ENCODE results near the gene LIX1L.

DNA sequence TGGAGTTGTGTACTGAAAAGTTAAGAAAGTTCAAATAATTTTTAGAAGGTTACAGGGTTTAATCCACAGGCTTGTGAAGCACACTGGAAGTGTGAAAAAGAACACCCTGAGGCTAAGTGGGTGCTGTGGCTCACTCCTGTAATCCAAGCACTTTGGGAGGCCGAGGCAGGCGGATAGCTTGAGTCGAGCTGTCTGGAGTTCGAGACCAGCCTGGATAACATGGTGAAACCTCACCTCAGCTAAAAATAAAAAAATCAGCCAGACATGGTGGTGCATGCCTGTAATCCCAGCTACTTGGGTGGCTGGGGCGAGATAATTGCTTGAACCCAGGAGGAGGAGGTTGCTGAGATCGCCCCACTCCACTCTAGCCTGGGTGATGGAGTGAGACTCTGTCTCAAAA, 28.7 kb upstream of the LIX1L start:
- TF ChIP-seq, protein P1, sequence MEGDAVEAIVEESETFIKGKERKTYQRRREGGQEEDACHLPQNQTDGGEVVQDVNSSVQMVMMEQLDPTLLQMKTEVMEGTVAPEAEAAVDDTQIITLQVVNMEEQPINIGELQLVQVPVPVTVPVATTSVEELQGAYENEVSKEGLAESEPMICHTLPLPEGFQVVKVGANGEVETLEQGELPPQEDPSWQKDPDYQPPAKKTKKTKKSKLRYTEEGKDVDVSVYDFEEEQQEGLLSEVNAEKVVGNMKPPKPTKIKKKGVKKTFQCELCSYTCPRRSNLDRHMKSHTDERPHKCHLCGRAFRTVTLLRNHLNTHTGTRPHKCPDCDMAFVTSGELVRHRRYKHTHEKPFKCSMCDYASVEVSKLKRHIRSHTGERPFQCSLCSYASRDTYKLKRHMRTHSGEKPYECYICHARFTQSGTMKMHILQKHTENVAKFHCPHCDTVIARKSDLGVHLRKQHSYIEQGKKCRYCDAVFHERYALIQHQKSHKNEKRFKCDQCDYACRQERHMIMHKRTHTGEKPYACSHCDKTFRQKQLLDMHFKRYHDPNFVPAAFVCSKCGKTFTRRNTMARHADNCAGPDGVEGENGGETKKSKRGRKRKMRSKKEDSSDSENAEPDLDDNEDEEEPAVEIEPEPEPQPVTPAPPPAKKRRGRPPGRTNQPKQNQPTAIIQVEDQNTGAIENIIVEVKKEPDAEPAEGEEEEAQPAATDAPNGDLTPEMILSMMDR (conservative IDR thresholded peaks at IDR 0.05 in 1 of 2, IDR thresholded peaks at IDR 0.05 in 1 of 2; ENCODE audit: low read depth in 1 of 2, low read length in 2 of 2) = no peak
- TF ChIP-seq EZH2 (IDR thresholded peaks at IDR 0.05; ENCODE audit: low read length, missing control alignments) = no peak
